H9 (cell line): ENCODE measurements around the gene NLRC3. TPM values are rescaled to one million over a fixed set of nuclear protein-coding genes. Genes with fewer than 3 reads are reported as not detected.
A peak's percentile ranks its signal among the peaks of the same experiment; 100 is the strongest.

Source experiments
- DNase-seq: peaks from one replicate; pipeline ENCODE4 v3.0.0-alpha.2; 2017
- H2AFZ ChIP-seq: one replicate; pipeline ENCODE4 v1.6.1; 2013; ENCODE audit warnings: mild to moderate bottlenecking, low read length, control low read depth, moderate library complexity
- H2AK5ac ChIP-seq: 2 replicates; pipeline ENCODE4 v1.6.1; 2013; ENCODE audit warnings: low read length, control low read depth, mixed read lengths; ENCODE audit not compliant: insufficient read length
- H2BK120ac ChIP-seq: one replicate; pipeline ENCODE4 v1.6.1; 2013; ENCODE audit warnings: low read depth, mild to moderate bottlenecking, low read length, control low read depth, inconsistent platforms; ENCODE audit not compliant: poor library complexity, severe bottlenecking
- H2BK12ac ChIP-seq: 2 replicates; pipeline ENCODE4 v1.6.1; 2013; ENCODE audit warnings: low read length, control low read depth, mixed read lengths, low read depth; ENCODE audit not compliant: insufficient read length
- H2BK15ac ChIP-seq: 2 replicates; pipeline ENCODE4 v1.6.1; 2013; ENCODE audit warnings: low read depth, low read length, control low read depth
- H2BK20ac ChIP-seq: one replicate; pipeline ENCODE4 v1.6.1; 2013; ENCODE audit warnings: low read depth, mild to moderate bottlenecking, low read length, control low read depth, inconsistent platforms; ENCODE audit not compliant: poor library complexity, severe bottlenecking
- H2BK5ac ChIP-seq: 2 replicates; pipeline ENCODE4 v1.6.1; 2013; ENCODE audit warnings: low read length, control low read depth, mixed read lengths; ENCODE audit not compliant: insufficient read length
- H3K14ac ChIP-seq: 2 replicates; pipeline ENCODE4 v1.6.1; 2013; ENCODE audit warnings: low read length, control low read depth; ENCODE audit not compliant: insufficient read depth
- H3K18ac ChIP-seq: 2 replicates; pipeline ENCODE4 v1.6.1; 2013; ENCODE audit warnings: low read depth, mild to moderate bottlenecking, mixed read lengths, low read length, control low read depth; ENCODE audit not compliant: insufficient read length
- H3K23ac ChIP-seq: 2 replicates; pipeline ENCODE4 v1.6.1; 2013; ENCODE audit warnings: low read length, control low read depth, mixed read lengths, low read depth; ENCODE audit not compliant: insufficient read length
- H3K23me2 ChIP-seq: 2 replicates; pipeline ENCODE4 v1.6.1; 2013; ENCODE audit warnings: low read depth, mild to moderate bottlenecking, mixed read lengths, low read length, control low read depth; ENCODE audit not compliant: insufficient read length, poor library complexity, severe bottlenecking
- H3K27ac ChIP-seq: 2 replicates; pipeline ENCODE4 v1.5.1; 2013; ENCODE audit warnings: low read length, control low read depth, mixed read lengths, low read depth; ENCODE audit not compliant: insufficient read length
- H3K27me3 ChIP-seq: 2 replicates; pipeline ENCODE4 v1.6.1; 2013; ENCODE audit warnings: low read length, control low read depth, inconsistent platforms; ENCODE audit not compliant: insufficient read depth
- H3K4ac ChIP-seq: 2 replicates; pipeline ENCODE4 v1.6.1; 2013; ENCODE audit warnings: low read depth, mild to moderate bottlenecking, control low read depth, inconsistent platforms, low read length, moderate library complexity
- H3K4me1 ChIP-seq: 2 replicates; pipeline ENCODE4 v1.6.1; 2013; ENCODE audit warnings: low read length, control low read depth, inconsistent platforms; ENCODE audit not compliant: insufficient read depth
- H3K4me2 ChIP-seq: 2 replicates; pipeline ENCODE4 v1.6.1; 2013; ENCODE audit warnings: low read length, control low read depth, mixed read lengths; ENCODE audit not compliant: insufficient read length, insufficient read depth
- H3K56ac ChIP-seq: 2 replicates; pipeline ENCODE4 v1.6.1; 2013; ENCODE audit warnings: low read depth, mild to moderate bottlenecking, mixed read lengths, low read length, control low read depth; ENCODE audit not compliant: insufficient read length
- H3K79me1 ChIP-seq: 2 replicates; pipeline ENCODE4 v1.6.1; 2013; ENCODE audit warnings: low read depth, mild to moderate bottlenecking, moderate library complexity, low read length, control low read depth, inconsistent platforms; ENCODE audit not compliant: insufficient read depth, poor library complexity, severe bottlenecking
- H3K79me2 ChIP-seq: 2 replicates; pipeline ENCODE4 v1.6.1; 2013; ENCODE audit warnings: low read length, control low read depth, inconsistent platforms; ENCODE audit not compliant: insufficient read depth
- H3K9ac ChIP-seq: 2 replicates; pipeline ENCODE4 v1.6.1; 2013; ENCODE audit warnings: low read length, control low read depth, mixed read lengths; ENCODE audit not compliant: insufficient read length; ENCODE audit errors: extremely low read depth
- H3K9me3 ChIP-seq: one replicate; pipeline ENCODE4 v1.6.1; 2013; ENCODE audit warnings: low read depth, low read length, inconsistent platforms; ENCODE audit not compliant: control insufficient read depth
- H3T11ph ChIP-seq: one replicate; pipeline ENCODE4 v1.6.1; 2013; ENCODE audit warnings: mild to moderate bottlenecking, low read length, control low read depth, inconsistent platforms
- H4K20me1 ChIP-seq: one replicate; pipeline ENCODE4 v1.6.1; 2013; ENCODE audit not compliant: control insufficient read depth, insufficient read length, insufficient read depth
- H4K5ac ChIP-seq: 2 replicates; pipeline ENCODE4 v1.6.1; 2013; ENCODE audit warnings: low read depth, mild to moderate bottlenecking, mixed read lengths, low read length, control low read depth; ENCODE audit not compliant: insufficient read length
- H4K8ac ChIP-seq: replicated peaks from 2 replicates; pipeline ENCODE4 v1.6.1; 2013; ENCODE audit warnings: low read length, control low read depth, mixed read lengths, low read depth; ENCODE audit not compliant: insufficient read length
- H4K91ac ChIP-seq: 2 replicates; pipeline ENCODE4 v1.6.1; 2013; ENCODE audit warnings: low read depth, mild to moderate bottlenecking, moderate library complexity, mixed read lengths, low read length, control low read depth; ENCODE audit not compliant: insufficient read length
- H3K27ac Mint-ChIP-seq, 3 experiments: 2 replicates in 2 of 3; 3 replicates in 1 of 3; pipeline ENCODE4 v1.8.0; 2020 to 2021; ENCODE audit warnings: mixed read lengths in 3 of 3, mild to moderate bottlenecking in 1 of 3, moderate library complexity in 1 of 3
- H3K27me3 Mint-ChIP-seq: 2 replicates; pipeline ENCODE4 v1.8.0; 2021; ENCODE audit warnings: low read depth, mild to moderate bottlenecking, moderate library complexity, mixed read lengths
- H3K36me3 Mint-ChIP-seq, 3 experiments: 2 replicates in 2 of 3; 3 replicates in 1 of 3; pipeline ENCODE4 v1.8.0; 2020 to 2021; ENCODE audit warnings: low read depth in 3 of 3, mixed read lengths in 3 of 3; ENCODE audit not compliant: insufficient read depth in 1 of 3
- H3K4me1 Mint-ChIP-seq, 2 experiments: 2 replicates each; pipeline ENCODE4 v1.8.0; 2020; ENCODE audit warnings: mixed read lengths in 2 of 2
- H3K4me3 Mint-ChIP-seq, 2 experiments: 2 replicates in 1 of 2; 3 replicates in 1 of 2; pipeline ENCODE4 v1.8.0; 2020 to 2021; ENCODE audit warnings: mild to moderate bottlenecking in 2 of 2, mixed read lengths in 2 of 2, moderate library complexity in 1 of 2
- H3K9me3 Mint-ChIP-seq, 2 experiments: 2 replicates in 1 of 2; 3 replicates in 1 of 2; pipeline ENCODE4 v1.8.0; 2020; ENCODE audit warnings: mild to moderate bottlenecking in 2 of 2, mixed read lengths in 2 of 2, moderate library complexity in 1 of 2
- CTCF ChIP-seq: fragments of 200-600 bp; sonication (generic); conservative IDR thresholded peaks from 3 replicates; pipeline ENCODE4 v1.8.0; 2021; ENCODE audit warnings: antibody characterized with exemption, mild to moderate bottlenecking
- WGBS: extraction: QIAGEN DNeasy Blood & Tissue Kit; methylation state at CpG from one replicate; pipeline ENCODE4 v1.1.7; 2013; ENCODE audit warnings: missing lambda C conversion rate, low lambda C conversion rate, mixed read lengths; ENCODE audit not compliant: insufficient read length; ENCODE audit errors: extremely low coverage; 5-methylcytosine and 5-hydroxymethylcytosine counted together
- total RNA-seq: library from RNA; stranded (reverse); gene quantifications from 2 replicates; pipeline ENCODE4 v1.2.1, GENCODE V29; 2021

The NLRC3 gene
- total RNA-seq, 1 experiment from 2014 or later: 0.44 TPM

DNA sequence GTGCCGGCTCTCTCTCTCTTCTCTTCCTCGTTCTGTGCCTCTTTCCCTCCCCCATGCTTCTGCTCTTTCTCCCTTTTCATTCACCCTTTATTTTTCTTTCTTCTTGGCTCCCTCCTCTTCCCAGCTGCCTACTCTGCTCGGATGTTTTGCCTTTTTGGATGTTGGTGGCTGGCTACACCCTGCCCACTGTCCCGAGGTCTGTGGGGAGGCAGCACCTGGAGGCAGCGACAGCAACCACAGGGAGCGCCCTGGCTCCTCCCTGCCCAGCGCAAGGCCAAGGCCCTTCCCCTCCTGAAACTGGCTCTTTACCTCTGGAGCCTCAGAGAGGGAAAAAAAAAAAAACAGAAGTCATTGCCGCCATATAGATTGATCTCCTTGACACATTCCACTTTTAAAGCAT, 56.4 kb downstream of the NLRC3 start:
- no peak overlapping the region for H3K27ac ChIP-seq
- no peak overlapping the region for H2BK20ac ChIP-seq
- no peaks in the 10 kb centered on the region for H4K20me1 ChIP-seq
- no peak overlapping the region for H2BK12ac ChIP-seq
- no peaks in the 10 kb centered on the region for H3K79me2 ChIP-seq
- H4K8ac ChIP-seq: no peak overlapping the region
- H3K4ac ChIP-seq: no peak overlapping the region
- peak; percentile 17; the same call in 2 of the 3 replicates for TF ChIP-seq CTCF
- Mint-ChIP-seq H3K27ac (peak overlapping the region in 2 of 3 experiments; percentile 25 to 67; a peak in 2 of 7 replicates), H3K36me3 (peaks cover 10 to 42% (median 35%) of the 10 kb centered on the region in 3 experiments; a peak in 6 of 7 replicates), H3K9me3 (no peaks in the 10 kb centered on the region), H3K27me3 (no peaks in the 10 kb centered on the region), H3K4me1 (peaks cover 0 to 6% of the 10 kb centered on the region in 2 experiments; a peak in 2 of 4 replicates), H3K4me3 (no peak overlapping the region)
- no peak overlapping the region for H4K5ac ChIP-seq
- H2BK120ac ChIP-seq: no peak overlapping the region
- no peak overlapping the region for H2BK15ac ChIP-seq
- H3K79me1 ChIP-seq: no peaks in the 10 kb centered on the region
- H3K23me2 ChIP-seq: no peaks in the 10 kb centered on the region
- no peak overlapping the region for H4K91ac ChIP-seq
- no peak overlapping the region for H3K14ac ChIP-seq
- no CpG with 5 or more reads among the region's 8 CpGs for WGBS
- no peak overlapping the region for H2AK5ac ChIP-seq
- H3K9me3 ChIP-seq: no peaks in the 10 kb centered on the region
- no peaks in the 10 kb centered on the region for H3K4me1 ChIP-seq
- no peaks in the 10 kb centered on the region for H3K27me3 ChIP-seq
- peak; percentile 57 for DNase-seq
- H2BK5ac ChIP-seq: no peak overlapping the region
- no peak overlapping the region for H3K9ac ChIP-seq
- no peak overlapping the region for H2AFZ ChIP-seq
- H3K23ac ChIP-seq: no peak overlapping the region
- no peak overlapping the region for H3K56ac ChIP-seq
- no peak overlapping the region for H3K18ac ChIP-seq
- H3K4me2 ChIP-seq: no peak overlapping the region
- H3T11ph ChIP-seq: no peak overlapping the region
